SH-SY5Y (cell line): ENCODE data around the gene TSHZ3.

Experiments
- GATA2 ChIP-seq: IDR thresholded peaks from 2 replicates; pipeline ENCODE4 v1.6.1; 2011; ENCODE audit warnings: mild to moderate bottlenecking, low read depth, low read length
- GATA3 ChIP-seq: IDR thresholded peaks from 2 replicates; pipeline ENCODE4 v1.6.1; 2011; ENCODE audit warnings: low read depth, mild to moderate bottlenecking, low read length, moderate library complexity

DNA sequence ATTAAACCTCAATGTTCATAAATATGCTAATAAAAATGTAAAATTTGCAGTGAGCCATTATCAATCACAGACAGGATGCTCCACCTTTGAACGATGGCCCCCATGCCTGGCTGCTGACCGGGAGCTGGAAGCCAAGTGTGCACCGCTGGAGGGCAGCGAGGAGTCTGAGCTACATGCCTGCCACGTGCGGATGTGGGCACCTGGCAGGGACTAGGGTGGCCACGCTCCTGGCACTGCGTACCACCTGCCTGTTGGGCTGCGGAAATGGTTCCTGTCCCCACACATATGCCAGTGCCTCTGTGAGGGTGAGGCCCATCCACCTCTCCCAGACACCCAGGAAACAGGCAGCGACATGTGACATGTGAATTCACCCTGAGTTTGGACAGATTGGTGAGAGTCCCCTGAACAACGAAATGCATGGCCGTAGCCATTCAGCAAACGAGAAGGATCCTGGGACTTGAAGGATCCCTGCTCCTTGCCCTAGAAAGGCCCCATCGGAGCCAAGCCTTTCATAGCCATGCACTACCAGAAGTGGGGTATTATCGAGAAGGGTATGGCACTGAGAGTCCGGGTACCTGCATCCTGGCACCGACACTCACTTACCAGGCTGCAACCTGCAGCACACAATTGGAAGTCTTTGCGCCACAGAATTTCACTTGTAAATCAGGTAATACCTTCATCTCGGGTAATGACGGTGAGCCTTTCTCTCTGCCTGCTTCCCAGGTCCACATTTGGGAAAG is 35.8 kb downstream of the TSHZ3 start:
- TF ChIP-seq GATA3 (no peak), GATA2 (no peak)
